HL-60 (cell line): ENCODE data around the gene C16orf74.

Source experiments
- GABPA ChIP-seq: IDR thresholded peaks from 2 replicates; pipeline ENCODE4 v1.6.1; 2012; ENCODE audit warnings: low read depth
- TF ChIP-seq, protein P1 (sequence below): IDR thresholded peaks from 2 replicates; pipeline ENCODE4 v1.6.1; 2012; ENCODE audit warnings: low read depth; ENCODE audit not compliant: insufficient replicate concordance
- TF ChIP-seq, protein P2 (sequence below): IDR thresholded peaks from one replicate; pipeline ENCODE4 v1.5.1; 2011; ENCODE audit warnings: low read length, control low read depth, inconsistent platforms; ENCODE audit not compliant: insufficient read depth

GRCh38 chr16:85715169-85716021, 35.5 kb downstream of the C16orf74 start:
- TF ChIP-seq, protein P1, sequence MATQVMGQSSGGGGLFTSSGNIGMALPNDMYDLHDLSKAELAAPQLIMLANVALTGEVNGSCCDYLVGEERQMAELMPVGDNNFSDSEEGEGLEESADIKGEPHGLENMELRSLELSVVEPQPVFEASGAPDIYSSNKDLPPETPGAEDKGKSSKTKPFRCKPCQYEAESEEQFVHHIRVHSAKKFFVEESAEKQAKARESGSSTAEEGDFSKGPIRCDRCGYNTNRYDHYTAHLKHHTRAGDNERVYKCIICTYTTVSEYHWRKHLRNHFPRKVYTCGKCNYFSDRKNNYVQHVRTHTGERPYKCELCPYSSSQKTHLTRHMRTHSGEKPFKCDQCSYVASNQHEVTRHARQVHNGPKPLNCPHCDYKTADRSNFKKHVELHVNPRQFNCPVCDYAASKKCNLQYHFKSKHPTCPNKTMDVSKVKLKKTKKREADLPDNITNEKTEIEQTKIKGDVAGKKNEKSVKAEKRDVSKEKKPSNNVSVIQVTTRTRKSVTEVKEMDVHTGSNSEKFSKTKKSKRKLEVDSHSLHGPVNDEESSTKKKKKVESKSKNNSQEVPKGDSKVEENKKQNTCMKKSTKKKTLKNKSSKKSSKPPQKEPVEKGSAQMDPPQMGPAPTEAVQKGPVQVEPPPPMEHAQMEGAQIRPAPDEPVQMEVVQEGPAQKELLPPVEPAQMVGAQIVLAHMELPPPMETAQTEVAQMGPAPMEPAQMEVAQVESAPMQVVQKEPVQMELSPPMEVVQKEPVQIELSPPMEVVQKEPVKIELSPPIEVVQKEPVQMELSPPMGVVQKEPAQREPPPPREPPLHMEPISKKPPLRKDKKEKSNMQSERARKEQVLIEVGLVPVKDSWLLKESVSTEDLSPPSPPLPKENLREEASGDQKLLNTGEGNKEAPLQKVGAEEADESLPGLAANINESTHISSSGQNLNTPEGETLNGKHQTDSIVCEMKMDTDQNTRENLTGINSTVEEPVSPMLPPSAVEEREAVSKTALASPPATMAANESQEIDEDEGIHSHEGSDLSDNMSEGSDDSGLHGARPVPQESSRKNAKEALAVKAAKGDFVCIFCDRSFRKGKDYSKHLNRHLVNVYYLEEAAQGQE: no peak
- TF ChIP-seq, protein P2, sequence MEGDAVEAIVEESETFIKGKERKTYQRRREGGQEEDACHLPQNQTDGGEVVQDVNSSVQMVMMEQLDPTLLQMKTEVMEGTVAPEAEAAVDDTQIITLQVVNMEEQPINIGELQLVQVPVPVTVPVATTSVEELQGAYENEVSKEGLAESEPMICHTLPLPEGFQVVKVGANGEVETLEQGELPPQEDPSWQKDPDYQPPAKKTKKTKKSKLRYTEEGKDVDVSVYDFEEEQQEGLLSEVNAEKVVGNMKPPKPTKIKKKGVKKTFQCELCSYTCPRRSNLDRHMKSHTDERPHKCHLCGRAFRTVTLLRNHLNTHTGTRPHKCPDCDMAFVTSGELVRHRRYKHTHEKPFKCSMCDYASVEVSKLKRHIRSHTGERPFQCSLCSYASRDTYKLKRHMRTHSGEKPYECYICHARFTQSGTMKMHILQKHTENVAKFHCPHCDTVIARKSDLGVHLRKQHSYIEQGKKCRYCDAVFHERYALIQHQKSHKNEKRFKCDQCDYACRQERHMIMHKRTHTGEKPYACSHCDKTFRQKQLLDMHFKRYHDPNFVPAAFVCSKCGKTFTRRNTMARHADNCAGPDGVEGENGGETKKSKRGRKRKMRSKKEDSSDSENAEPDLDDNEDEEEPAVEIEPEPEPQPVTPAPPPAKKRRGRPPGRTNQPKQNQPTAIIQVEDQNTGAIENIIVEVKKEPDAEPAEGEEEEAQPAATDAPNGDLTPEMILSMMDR: no peak
- TF ChIP-seq GABPA: no peak
